ENCODE results near the gene AQP6.

DNA sequence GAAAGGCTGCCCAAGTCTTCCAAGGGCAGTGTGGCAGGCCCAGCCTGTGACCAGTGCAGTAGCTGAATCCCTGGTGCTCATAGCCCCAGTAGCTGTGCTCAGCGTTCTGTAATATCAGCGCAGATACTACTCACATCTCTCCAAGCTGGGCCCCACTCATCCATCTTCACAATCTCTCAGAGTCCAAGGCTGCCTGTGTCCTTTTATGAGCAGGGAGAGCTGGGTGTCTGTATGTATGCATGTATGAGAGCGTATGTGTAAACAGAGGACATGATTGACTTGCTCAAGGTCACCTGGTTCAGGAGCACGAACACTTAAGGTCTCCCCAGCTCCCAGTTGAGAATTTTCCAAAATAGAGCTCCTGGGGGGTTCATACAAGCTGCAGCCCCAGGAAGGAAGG lies 5.4 kb downstream of the AQP6 start:
- TF ChIP-seq, protein P1, sequence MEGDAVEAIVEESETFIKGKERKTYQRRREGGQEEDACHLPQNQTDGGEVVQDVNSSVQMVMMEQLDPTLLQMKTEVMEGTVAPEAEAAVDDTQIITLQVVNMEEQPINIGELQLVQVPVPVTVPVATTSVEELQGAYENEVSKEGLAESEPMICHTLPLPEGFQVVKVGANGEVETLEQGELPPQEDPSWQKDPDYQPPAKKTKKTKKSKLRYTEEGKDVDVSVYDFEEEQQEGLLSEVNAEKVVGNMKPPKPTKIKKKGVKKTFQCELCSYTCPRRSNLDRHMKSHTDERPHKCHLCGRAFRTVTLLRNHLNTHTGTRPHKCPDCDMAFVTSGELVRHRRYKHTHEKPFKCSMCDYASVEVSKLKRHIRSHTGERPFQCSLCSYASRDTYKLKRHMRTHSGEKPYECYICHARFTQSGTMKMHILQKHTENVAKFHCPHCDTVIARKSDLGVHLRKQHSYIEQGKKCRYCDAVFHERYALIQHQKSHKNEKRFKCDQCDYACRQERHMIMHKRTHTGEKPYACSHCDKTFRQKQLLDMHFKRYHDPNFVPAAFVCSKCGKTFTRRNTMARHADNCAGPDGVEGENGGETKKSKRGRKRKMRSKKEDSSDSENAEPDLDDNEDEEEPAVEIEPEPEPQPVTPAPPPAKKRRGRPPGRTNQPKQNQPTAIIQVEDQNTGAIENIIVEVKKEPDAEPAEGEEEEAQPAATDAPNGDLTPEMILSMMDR (conservative IDR thresholded peaks at IDR 0.05): no peak
- no peak for TF ChIP-seq EZH2 (IDR thresholded peaks at IDR 0.05; ENCODE audit: low read depth)
